SK-N-SH (cell line): Measurements from ENCODE around the gene EXOG. TPM values are rescaled to one million over a fixed set of nuclear protein-coding genes. Genes with fewer than 3 reads are reported as not detected.
A peak's percentile ranks its signal among the peaks of the same experiment; 100 is the strongest.

Experiments
- CTCF ChIA-PET: fragments of 300-600, 350-600 bp; formaldehyde crosslinking; extraction: SDS; loops from one replicate; lab custom pipeline; 2021; lab: Yijun Ruan, JAX
- POLR2A ChIA-PET: fragments of 350-600 bp; sonication (Branson Sonifier 250); formaldehyde crosslinking; extraction: SDS; loops from one replicate; lab custom pipeline; 2020; ENCODE audit warnings: antibody characterized with exemption, inconsistent platforms; lab: Yijun Ruan, JAX
- DNase-seq: peaks from one replicate; pipeline ENCODE4 v3.0.0; 2012
- H2AFZ ChIP-seq: fragments of 200-600 bp; sonication (generic); 2 replicates; pipeline ENCODE4 v1.8.1; 2016; ENCODE audit warnings: antibody characterized with exemption, mild to moderate bottlenecking, low read depth
- H3F3A ChIP-seq: fragments of 200-600 bp; sonication (generic); replicated peaks from 2 replicates; pipeline ENCODE3; 2016; ENCODE audit warnings: antibody characterized with exemption, mild to moderate bottlenecking; ENCODE audit not compliant: insufficient read depth
- H3K27ac ChIP-seq, 2 experiments: fragments of 200-500 bp in 1 of 2; fragments of 200-600 bp in 1 of 2; sonication (Bioruptor generic) in 1 of 2; sonication (generic), shearing (Covaris generic) in 1 of 2; 2 replicates each; pipeline versions ENCODE4 v1.5.1 to v1.6.1; 2014 to 2016; ENCODE audit warnings: low read depth in 2 of 2, inconsistent platforms in 1 of 2, low read length in 1 of 2, mild to moderate bottlenecking in 1 of 2, mixed read lengths in 1 of 2
- H3K27me3 ChIP-seq: fragments of 200-600 bp; sonication (generic), shearing (Covaris generic); 2 replicates; pipeline ENCODE4 v1.6.1; 2016; ENCODE audit warnings: mixed run types; ENCODE audit not compliant: insufficient read depth
- H3K36me3 ChIP-seq, 2 experiments: fragments of 200-500 bp in 1 of 2; fragments of 200-600 bp in 1 of 2; sonication (Bioruptor generic) in 1 of 2; sonication (generic) in 1 of 2; replicated peaks in 1 of 2; 2 replicates each; pipeline versions ENCODE3 to v1.5.1; 2014 to 2016; ENCODE audit warnings: low read length in 1 of 2, mild to moderate bottlenecking in 1 of 2; ENCODE audit not compliant: insufficient read depth in 2 of 2, control insufficient read depth in 1 of 2
- H3K4me1 ChIP-seq, 2 experiments: fragments of 200-500 bp in 1 of 2; fragments of 200-600 bp in 1 of 2; sonication (Bioruptor generic) in 1 of 2; sonication (generic), shearing (Covaris generic) in 1 of 2; 2 replicates each; pipeline versions ENCODE4 v1.5.1 to v1.6.1; 2014 to 2016; ENCODE audit warnings: low read depth in 1 of 2, low read length in 1 of 2, mixed run types in 1 of 2; ENCODE audit not compliant: insufficient read depth in 2 of 2, control insufficient read depth in 1 of 2
- H3K4me2 ChIP-seq: fragments of 200-600 bp; sonication (generic), shearing (Covaris generic); 2 replicates; pipeline ENCODE4 v1.6.1; 2017; ENCODE audit warnings: mixed run types
- H3K4me3 ChIP-seq, 2 experiments: fragments of 200-500 bp in 1 of 2; fragments of 200-600 bp in 1 of 2; sonication (Bioruptor generic) in 1 of 2; sonication (generic), shearing (Covaris generic) in 1 of 2; 2 replicates each; pipeline versions ENCODE4 v1.5.1 to v1.8.1; 2014 to 2016; ENCODE audit warnings: low read depth in 2 of 2, inconsistent platforms in 1 of 2, low read length in 1 of 2, mild to moderate bottlenecking in 1 of 2, mixed read lengths in 1 of 2, moderate library complexity in 1 of 2
- H3K79me2 ChIP-seq: fragments of 200-600 bp; sonication (generic); 2 replicates; pipeline ENCODE4 v1.8.1; 2017; ENCODE audit warnings: mild to moderate bottlenecking; ENCODE audit not compliant: insufficient read depth
- H3K9ac ChIP-seq: fragments of 200-600 bp; sonication (generic); 2 replicates; pipeline ENCODE4 v1.6.1; 2017; ENCODE audit warnings: mixed run types
- H3K9me2 ChIP-seq: fragments of 200-600 bp; sonication (generic); 2 replicates; pipeline ENCODE4 v1.6.1; 2017; ENCODE audit warnings: mixed run types
- H3K9me3 ChIP-seq: fragments of 200-600 bp; sonication (generic); 2 replicates; pipeline ENCODE4 v1.6.1; 2017; ENCODE audit warnings: mixed run types, mild to moderate bottlenecking, moderate library complexity
- H4K20me1 ChIP-seq: fragments of 200-600 bp; sonication (generic); 2 replicates; pipeline ENCODE4 v1.6.1; 2017; ENCODE audit warnings: mild to moderate bottlenecking, mixed run types; ENCODE audit not compliant: insufficient read depth
- CHD2 ChIP-seq: fragments of 150-350 bp; IDR thresholded peaks from 2 replicates; pipeline ENCODE4 v1.6.1; 2018; ENCODE audit warnings: low read length; ENCODE audit not compliant: partially characterized antibody
- ELF1 ChIP-seq: IDR thresholded peaks from 2 replicates; pipeline ENCODE4 v1.4.0; 2012
- EZH2phosphoT487 ChIP-seq: fragments of 200-600 bp; sonication (generic); IDR thresholded peaks from 2 replicates; pipeline ENCODE4 v1.6.1; 2017; ENCODE audit warnings: low read depth, mixed run types, mild to moderate bottlenecking, antibody characterized with exemption, moderate library complexity, borderline replicate concordance
- GABPA ChIP-seq: IDR thresholded peaks from 2 replicates; pipeline ENCODE4 v1.4.0; 2012; ENCODE audit warnings: low read depth, mild to moderate bottlenecking
- JUND ChIP-seq: IDR thresholded peaks from 2 replicates; pipeline ENCODE4 v1.4.0; 2012
- MEF2A ChIP-seq: IDR thresholded peaks from 2 replicates; pipeline ENCODE4 v1.4.0; 2012; ENCODE audit warnings: low read depth, borderline replicate concordance
- MXI1 ChIP-seq: IDR thresholded peaks from 2 replicates; pipeline ENCODE4 v1.6.1; 2012; ENCODE audit warnings: mild to moderate bottlenecking, low read depth, low read length, improper control_type of control experiment
- NFIC ChIP-seq: IDR thresholded peaks from 2 replicates; pipeline ENCODE4 v1.4.0; 2012; ENCODE audit warnings: borderline replicate concordance
- PBX3 ChIP-seq: IDR thresholded peaks from 2 replicates; pipeline ENCODE4; 2012
- POLR2AphosphoS5 ChIP-seq: IDR thresholded peaks from 2 replicates; pipeline ENCODE4 v1.6.1; 2012; ENCODE audit warnings: low read depth, low read length
- RAD21 ChIP-seq: IDR thresholded peaks from 2 replicates; pipeline ENCODE4 v1.6.1; 2012; ENCODE audit warnings: mild to moderate bottlenecking, low read length
- RCOR1 ChIP-seq: fragments of 150-350 bp; IDR thresholded peaks from 2 replicates; pipeline ENCODE4 v1.6.1; 2017; ENCODE audit warnings: antibody characterized with exemption, low read length
- RFX5 ChIP-seq: IDR thresholded peaks from 2 replicates; pipeline ENCODE4 v1.6.1; 2012; ENCODE audit warnings: mild to moderate bottlenecking, improper control_type of control experiment, low read length
- SIN3A ChIP-seq: IDR thresholded peaks from 2 replicates; pipeline ENCODE4 v1.6.1; 2012; ENCODE audit warnings: low read depth, mild to moderate bottlenecking, low read length, moderate library complexity, borderline replicate concordance
- SMC3 ChIP-seq: IDR thresholded peaks from 2 replicates; pipeline ENCODE4 v1.6.1; 2012; ENCODE audit warnings: low read depth, low read length, improper control_type of control experiment
- TAF1 ChIP-seq: IDR thresholded peaks from 2 replicates; pipeline ENCODE4 v1.6.1; 2012; ENCODE audit warnings: low read depth, mild to moderate bottlenecking, low read length, moderate library complexity, borderline replicate concordance
- TEAD4 ChIP-seq: IDR thresholded peaks from 2 replicates; pipeline ENCODE4 v1.4.0; 2012; ENCODE audit warnings: mild to moderate bottlenecking, borderline replicate concordance; ENCODE audit not compliant: insufficient read depth
- YY1 ChIP-seq: IDR thresholded peaks from 2 replicates; pipeline ENCODE4 v1.4.0; 2012; ENCODE audit warnings: low read depth, mild to moderate bottlenecking
- WGBS: methylation state at CpG from one replicate; pipeline ENCODE4 v1.1.6; 2017; ENCODE audit warnings: low lambda C conversion rate; 5-methylcytosine and 5-hydroxymethylcytosine counted together
- polyA plus RNA-seq, 3 experiments: library from polyadenylated mRNA; depleted of rRNA; stranded (reverse); fragments of >200 nt; gene quantifications; 2 replicates each; pipeline ENCODE4 v1.2.3, GENCODE V29; 2012
- TF ChIP-seq, protein P1 (sequence below): IDR thresholded peaks from 2 replicates; pipeline ENCODE4 v1.4.0; 2012; ENCODE audit warnings: low read depth, borderline replicate concordance
- TF ChIP-seq, protein P2 (sequence below): fragments of 150-350 bp; IDR thresholded peaks from 2 replicates; pipeline ENCODE4 v1.6.1; 2016; ENCODE audit warnings: mild to moderate bottlenecking, low read depth, low read length
- TF ChIP-seq, protein P3 (sequence below): fragments of 150-350 bp; IDR thresholded peaks from 2 replicates; pipeline ENCODE4 v1.6.1; 2017; ENCODE audit warnings: antibody characterized with exemption, low read length, low read depth, borderline replicate concordance

Gene EXOG
- polyA plus RNA-seq, 1 of the 3 experiments (the other 2 are of a cell fraction) = 6.2 TPM

GRCh38 chr3:38519000-38519399 is 22.9 kb downstream of the EXOG start (continued):
- TF ChIP-seq PBX3 (peak; percentile 95), GABPA (no peak), TAF1 (no peak), NFIC (no peak), RAD21 (no peak), MXI1 (no peak)
- TF ChIP-seq, protein P1, sequence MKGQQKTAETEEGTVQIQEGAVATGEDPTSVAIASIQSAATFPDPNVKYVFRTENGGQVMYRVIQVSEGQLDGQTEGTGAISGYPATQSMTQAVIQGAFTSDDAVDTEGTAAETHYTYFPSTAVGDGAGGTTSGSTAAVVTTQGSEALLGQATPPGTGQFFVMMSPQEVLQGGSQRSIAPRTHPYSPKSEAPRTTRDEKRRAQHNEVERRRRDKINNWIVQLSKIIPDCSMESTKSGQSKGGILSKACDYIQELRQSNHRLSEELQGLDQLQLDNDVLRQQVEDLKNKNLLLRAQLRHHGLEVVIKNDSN = no peak
- TF ChIP-seq, protein P2, sequence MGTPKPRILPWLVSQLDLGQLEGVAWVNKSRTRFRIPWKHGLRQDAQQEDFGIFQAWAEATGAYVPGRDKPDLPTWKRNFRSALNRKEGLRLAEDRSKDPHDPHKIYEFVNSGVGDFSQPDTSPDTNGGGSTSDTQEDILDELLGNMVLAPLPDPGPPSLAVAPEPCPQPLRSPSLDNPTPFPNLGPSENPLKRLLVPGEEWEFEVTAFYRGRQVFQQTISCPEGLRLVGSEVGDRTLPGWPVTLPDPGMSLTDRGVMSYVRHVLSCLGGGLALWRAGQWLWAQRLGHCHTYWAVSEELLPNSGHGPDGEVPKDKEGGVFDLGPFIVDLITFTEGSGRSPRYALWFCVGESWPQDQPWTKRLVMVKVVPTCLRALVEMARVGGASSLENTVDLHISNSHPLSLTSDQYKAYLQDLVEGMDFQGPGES = no peak

- POLR2A ChIA-PET = no interaction called here
- 0 out of 4 replicates have a peak overlapping the region, but pooled peaks of 1 of the 2 experiments have one; percentile 12 for H3K27ac ChIP-seq
- no peak for TF ChIP-seq TEAD4
- TF ChIP-seq RCOR1 = no peak
- TF ChIP-seq, protein P1 = no peak
- no peak for TF ChIP-seq CHD2
- TF ChIP-seq EZH2phosphoT487 = no peak
- no peak for TF ChIP-seq GABPA
- no peak for TF ChIP-seq MEF2A
- TF ChIP-seq, protein P2 = no peak
- no peak for TF ChIP-seq POLR2AphosphoS5
- no peak for TF ChIP-seq RFX5
- TF ChIP-seq, protein P3, sequence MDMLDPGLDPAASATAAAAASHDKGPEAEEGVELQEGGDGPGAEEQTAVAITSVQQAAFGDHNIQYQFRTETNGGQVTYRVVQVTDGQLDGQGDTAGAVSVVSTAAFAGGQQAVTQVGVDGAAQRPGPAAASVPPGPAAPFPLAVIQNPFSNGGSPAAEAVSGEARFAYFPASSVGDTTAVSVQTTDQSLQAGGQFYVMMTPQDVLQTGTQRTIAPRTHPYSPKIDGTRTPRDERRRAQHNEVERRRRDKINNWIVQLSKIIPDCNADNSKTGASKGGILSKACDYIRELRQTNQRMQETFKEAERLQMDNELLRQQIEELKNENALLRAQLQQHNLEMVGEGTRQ = no peak
- TF ChIP-seq ELF1 = no peak
- no peak for TF ChIP-seq JUND
- TF ChIP-seq SIN3A = no peak
- TF ChIP-seq YY1 = no peak
- no peak for TF ChIP-seq MXI1
- no peak for TF ChIP-seq SMC3
- H4K20me1 ChIP-seq = peaks cover 3% of the 10 kb centered on the region; the same call in 1 of the 2 replicates
- H3K9me2 ChIP-seq = no peaks in the 10 kb centered on the region
- H3K9me3 ChIP-seq = no peaks in the 10 kb centered on the region
- peaks cover 21 to 33% of the 10 kb centered on the region in 2 experiments for H3K36me3 ChIP-seq
- H3K79me2 ChIP-seq = no peaks in the 10 kb centered on the region; the same call in 1 of the 2 replicates
- no peak overlapping the region for H2AFZ ChIP-seq
- CTCF ChIA-PET = interaction anchor here (0.7 to 13.0 kb wide), 12 partner anchors 10 to 324 kb away, joined by 3 to 556 read pairs (median 20); partner anchors contain the start of genes EXOG, SCN5A and XYLB
- H3K4me2 ChIP-seq = no peak overlapping the region
- no peak overlapping the region for H3K9ac ChIP-seq
- peaks cover 0 to 4% of the 10 kb centered on the region in 2 experiments; a peak in 3 of 4 replicates for H3K4me1 ChIP-seq
- H3K4me3 ChIP-seq = no peak overlapping the region
- H3K27me3 ChIP-seq = no peaks in the 10 kb centered on the region
- H3F3A ChIP-seq = peaks cover 13% of the 10 kb centered on the region
- 91% methylated on average over 5 of the region's 5 CpGs for WGBS
- no peak for DNase-seq
Observed at GRCh38 chr3:38519651-38520050, 23.5 kb downstream of the EXOG start.
